ENCODE data around the gene DLG5.

Gene DLG5

DNA sequence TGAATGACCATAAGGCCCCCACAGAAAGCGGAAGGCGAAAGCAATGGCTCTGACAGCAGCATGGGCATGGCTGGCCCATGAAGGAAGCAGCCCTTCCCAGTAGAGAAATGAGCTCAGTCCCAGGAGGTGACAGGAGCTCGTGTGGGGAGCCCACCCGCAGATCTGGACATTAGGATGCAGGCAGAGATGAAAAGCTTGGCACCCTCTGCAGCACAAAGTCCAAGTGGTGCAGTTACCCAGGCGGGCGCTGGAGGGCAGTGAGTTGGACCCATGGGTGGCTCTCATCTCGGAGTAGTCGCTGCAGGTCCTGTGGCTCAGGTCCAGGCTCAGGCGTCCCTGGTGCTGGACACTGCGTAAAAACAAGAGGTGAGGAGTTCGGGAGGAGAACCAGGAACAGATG is 109.0 kb downstream of the DLG5 start:
- Mint-ChIP-seq H3K27me3 (no peaks in the 10 kb centered on the region), H3K4me3 (no peak overlapping the region), H3K27ac (no peak overlapping the region), H3K4me1 (ENCODE audit: low read depth) (peaks cover 7% of the 10 kb centered on the region), H3K9me3 (no peaks in the 10 kb centered on the region), H3K36me3 (ENCODE audit: low read depth) (no peaks in the 10 kb centered on the region)
- DNase-seq, result no peak

- Mint-ChIP-seq H3K9me3 (no peaks in the 10 kb centered on the region), H3K36me3 (ENCODE audit: low read depth) (no peaks in the 10 kb centered on the region), H3K4me1 (ENCODE audit: low read depth) (peaks cover 7% of the 10 kb centered on the region), H3K27me3 (no peaks in the 10 kb centered on the region), H3K4me3 (no peak overlapping the region), H3K27ac (no peak overlapping the region)
- no peak for DNase-seq
Observed at GRCh38 chr10:77816311-77816710, 110.2 kb downstream of the DLG5 start.

DNA sequence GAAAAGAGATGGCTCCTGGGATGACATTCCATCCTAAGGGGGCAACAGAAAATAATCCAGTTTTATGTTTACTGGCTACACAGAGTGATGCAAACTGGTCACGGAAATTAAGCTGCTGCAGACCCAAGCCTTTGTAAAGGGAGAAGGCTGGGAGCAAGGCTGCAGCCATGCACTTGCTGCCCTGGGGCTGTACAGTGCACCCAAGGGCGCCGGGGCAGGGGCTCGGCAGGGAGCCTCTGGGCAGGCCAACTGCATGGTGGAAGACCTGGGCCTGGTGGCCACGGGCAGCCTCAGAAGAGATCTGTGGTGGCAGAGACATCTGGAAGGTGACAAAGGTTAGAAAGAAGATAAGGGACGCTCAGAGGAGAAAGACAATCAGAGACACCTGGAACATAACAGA is 113.8 kb downstream of the DLG5 start:
- no peak for DNase-seq
- no peak overlapping the region for H3K4me3 Mint-ChIP-seq
- no peaks in the 10 kb centered on the region for H3K9me3 Mint-ChIP-seq
- no peaks in the 10 kb centered on the region for H3K27me3 Mint-ChIP-seq
- H3K36me3 Mint-ChIP-seq (ENCODE audit: low read depth), result no peaks in the 10 kb centered on the region
- H3K27ac Mint-ChIP-seq, result no peak overlapping the region
- H3K4me1 Mint-ChIP-seq (ENCODE audit: low read depth), result no peaks in the 10 kb centered on the region

DNA sequence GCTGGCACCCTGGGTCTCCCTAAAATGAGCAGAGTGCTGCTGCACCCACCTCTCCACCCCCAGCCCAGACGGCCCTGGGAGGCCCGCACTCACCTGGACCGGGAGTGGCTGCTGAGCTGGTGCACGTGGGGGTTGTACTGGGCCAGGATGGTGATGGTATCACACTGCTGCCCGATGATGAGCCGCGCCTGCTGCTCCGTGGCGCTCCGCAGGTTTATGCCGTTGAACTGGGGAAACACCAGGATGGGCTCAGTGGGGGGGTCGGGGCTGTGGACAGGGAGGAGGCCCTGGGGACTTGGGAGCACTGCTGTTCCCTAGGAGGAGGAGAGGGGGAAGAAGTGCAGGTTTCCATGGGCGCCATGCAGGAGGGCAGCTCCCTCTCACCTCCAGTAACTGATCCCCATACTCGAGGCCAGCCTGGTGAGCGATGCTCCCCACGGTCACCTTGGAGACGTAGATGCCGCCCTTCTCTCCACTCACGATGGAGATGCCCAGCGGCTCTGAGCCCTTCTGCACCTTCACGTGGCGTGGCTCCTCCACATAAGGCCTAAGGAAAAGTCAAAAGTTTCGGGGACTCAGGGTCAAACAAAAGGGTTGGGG is 114.6 kb downstream of the DLG5 start:
- H3K27me3 Mint-ChIP-seq, result no peaks in the 10 kb centered on the region
- H3K9me3 Mint-ChIP-seq, result no peaks in the 10 kb centered on the region
- H3K4me3 Mint-ChIP-seq, result no peak overlapping the region
- no peaks in the 10 kb centered on the region for H3K4me1 Mint-ChIP-seq (ENCODE audit: low read depth)
- no peak for DNase-seq
- no peaks in the 10 kb centered on the region for H3K36me3 Mint-ChIP-seq (ENCODE audit: low read depth)
- no peak overlapping the region for H3K27ac Mint-ChIP-seq

- Mint-ChIP-seq H3K4me3 (no peak overlapping the region), H3K4me1 (ENCODE audit: low read depth) (no peaks in the 10 kb centered on the region), H3K9me3 (no peaks in the 10 kb centered on the region), H3K27ac (no peak overlapping the region), H3K27me3 (no peaks in the 10 kb centered on the region), H3K36me3 (ENCODE audit: low read depth) (no peaks in the 10 kb centered on the region)
- DNase-seq, result no peak
Observed at GRCh38 chr10:77810446-77811335, 115.9 kb downstream of the DLG5 start.

GRCh38 chr10:77809336-77809735 is 117.2 kb downstream of the DLG5 start:
- Mint-ChIP-seq H3K27me3 (no peaks in the 10 kb centered on the region), H3K36me3 (ENCODE audit: low read depth) (no peaks in the 10 kb centered on the region), H3K9me3 (no peaks in the 10 kb centered on the region), H3K4me1 (ENCODE audit: low read depth) (no peaks in the 10 kb centered on the region), H3K27ac (no peak overlapping the region), H3K4me3 (no peak overlapping the region)
- no peak for DNase-seq

DNA sequence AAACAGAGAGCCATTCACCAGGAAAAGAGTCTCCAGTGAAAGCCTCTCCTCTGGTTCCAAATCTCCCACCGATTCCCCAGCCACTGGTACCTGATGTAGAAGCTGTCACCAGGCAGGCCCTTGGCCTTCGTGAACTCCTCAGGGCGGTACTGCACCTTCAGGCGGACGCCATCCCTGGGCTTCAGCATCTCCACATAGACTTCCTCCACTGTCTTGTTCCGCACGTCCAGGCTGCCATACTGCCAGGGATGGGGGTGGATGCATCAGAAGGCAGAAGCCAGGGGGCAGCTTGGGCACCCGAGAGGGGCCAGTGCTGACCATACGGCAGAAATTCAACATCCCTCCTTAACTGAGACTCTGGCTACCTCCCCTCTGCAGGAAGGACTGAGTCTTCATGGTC is 118.8 kb downstream of the DLG5 start:
- DNase-seq, result no peak
- no peak overlapping the region for H3K27ac Mint-ChIP-seq
- no peaks in the 10 kb centered on the region for H3K36me3 Mint-ChIP-seq (ENCODE audit: low read depth)
- no peaks in the 10 kb centered on the region for H3K27me3 Mint-ChIP-seq
- H3K9me3 Mint-ChIP-seq, result no peaks in the 10 kb centered on the region
- no peaks in the 10 kb centered on the region for H3K4me1 Mint-ChIP-seq (ENCODE audit: low read depth)
- H3K4me3 Mint-ChIP-seq, result no peak overlapping the region

GRCh38 chr10:77806511-77807157 is 119.9 kb downstream of the DLG5 start:
- Mint-ChIP-seq H3K9me3 (no peaks in the 10 kb centered on the region), H3K27ac (no peak overlapping the region), H3K4me3 (no peak overlapping the region), H3K27me3 (no peaks in the 10 kb centered on the region), H3K4me1 (ENCODE audit: low read depth) (peaks cover 7% of the 10 kb centered on the region), H3K36me3 (ENCODE audit: low read depth) (no peaks in the 10 kb centered on the region)
- DNase-seq, result no peak

GRCh38 chr10:77805676-77806075 is 120.9 kb downstream of the DLG5 start:
- H3K36me3 Mint-ChIP-seq (ENCODE audit: low read depth), result no peaks in the 10 kb centered on the region
- no peak overlapping the region for H3K27ac Mint-ChIP-seq
- no peaks in the 10 kb centered on the region for H3K9me3 Mint-ChIP-seq
- no peaks in the 10 kb centered on the region for H3K27me3 Mint-ChIP-seq
- no peak for DNase-seq
- no peak overlapping the region for H3K4me3 Mint-ChIP-seq
- H3K4me1 Mint-ChIP-seq (ENCODE audit: low read depth), result peaks cover 17% of the 10 kb centered on the region

GRCh38 chr10:77804371-77804770 is 122.2 kb downstream of the DLG5 start:
- Mint-ChIP-seq H3K4me3 (no peak overlapping the region), H3K4me1 (ENCODE audit: low read depth) (peaks cover 23% of the 10 kb centered on the region), H3K27me3 (no peaks in the 10 kb centered on the region), H3K9me3 (no peaks in the 10 kb centered on the region), H3K27ac (no peak overlapping the region), H3K36me3 (ENCODE audit: low read depth) (no peaks in the 10 kb centered on the region)
- DNase-seq, result no peak

- H3K4me1 Mint-ChIP-seq (ENCODE audit: low read depth), result peaks cover 23% of the 10 kb centered on the region
- H3K4me3 Mint-ChIP-seq, result no peak overlapping the region
- DNase-seq, result peak; percentile 53
- H3K27ac Mint-ChIP-seq, result peak overlapping the region; percentile 59
- H3K27me3 Mint-ChIP-seq, result no peaks in the 10 kb centered on the region
- H3K9me3 Mint-ChIP-seq, result no peaks in the 10 kb centered on the region
- H3K36me3 Mint-ChIP-seq (ENCODE audit: low read depth), result no peaks in the 10 kb centered on the region
Observed at GRCh38 chr10:77801474-77802161, 124.9 kb downstream of the DLG5 start.

- no peak for DNase-seq
- Mint-ChIP-seq H3K4me3 (no peak overlapping the region), H3K27me3 (no peaks in the 10 kb centered on the region), H3K36me3 (ENCODE audit: low read depth) (no peaks in the 10 kb centered on the region), H3K9me3 (no peaks in the 10 kb centered on the region), H3K4me1 (ENCODE audit: low read depth) (peaks cover 23% of the 10 kb centered on the region), H3K27ac (peak overlapping the region; percentile 59)
Observed at GRCh38 chr10:77800738-77801266, 125.8 kb downstream of the DLG5 start.

- H3K4me1 Mint-ChIP-seq (ENCODE audit: low read depth), result peaks cover 23% of the 10 kb centered on the region
- H3K4me3 Mint-ChIP-seq, result no peak overlapping the region
- H3K27me3 Mint-ChIP-seq, result no peaks in the 10 kb centered on the region
- no peaks in the 10 kb centered on the region for H3K9me3 Mint-ChIP-seq
- H3K36me3 Mint-ChIP-seq (ENCODE audit: low read depth), result no peaks in the 10 kb centered on the region
- no peak overlapping the region for H3K27ac Mint-ChIP-seq
- DNase-seq, result no peak
Observed at GRCh38 chr10:77800320-77800719, 126.2 kb downstream of the DLG5 start.

- Mint-ChIP-seq H3K4me3 (no peak overlapping the region), H3K27me3 (no peaks in the 10 kb centered on the region), H3K9me3 (no peaks in the 10 kb centered on the region), H3K4me1 (ENCODE audit: low read depth) (peaks cover 23% of the 10 kb centered on the region), H3K27ac (no peak overlapping the region), H3K36me3 (ENCODE audit: low read depth) (no peaks in the 10 kb centered on the region)
- no peak for DNase-seq
Observed at GRCh38 chr10:77799352-77799751, 127.2 kb downstream of the DLG5 start.

All from activated T-cell treated with anti-CD3 and anti-CD28 coated beads, Interleukin-2, amount 50 U/mL, for 24 hours (primary cell).